GM10248 (cell line): ENCODE results near the gene LIPG.
"Not testable (repeated sequence)": the region's sequence is repeated elsewhere in the genome, so short reads cannot be mapped to it uniquely, and the experiment has no call there.

Experiments used
- CTCF ChIA-PET: fragments of 300-600 bp; sonication (Branson Sonifier 250); formaldehyde crosslinking; extraction: SDS; loops from one replicate; lab custom pipeline; 2021; ENCODE audit warnings: antibody characterized with exemption; lab: Yijun Ruan, JAX
- POLR2A ChIA-PET: fragments of 350-650 bp; sonication (Branson Sonifier 250); formaldehyde crosslinking; extraction: SDS; loops from one replicate; lab custom pipeline; 2020; ENCODE audit warnings: antibody characterized with exemption; lab: Yijun Ruan, JAX
- DNase-seq: peaks from one replicate; pipeline ENCODE4 v3.0.0; 2012; ENCODE audit errors: extremely low spot score
- TF ChIP-seq, protein P1 (sequence below): IDR thresholded peaks from 2 replicates; pipeline ENCODE4 v1.5.1; 2012; ENCODE audit warnings: mild to moderate bottlenecking, low read depth; ENCODE audit errors: extremely low read depth, missing control alignments, control extremely low read depth

The LIPG gene

GRCh38 chr18:49520661-49521145, 41.2 kb upstream of the LIPG start:
- no peak for DNase-seq
- CTCF ChIA-PET = interaction anchor here (0.9 kb wide), 1 partner anchor 10 kb away, joined by 3 read pairs; no protein-coding TSS in a partner anchor
- TF ChIP-seq, protein P1, sequence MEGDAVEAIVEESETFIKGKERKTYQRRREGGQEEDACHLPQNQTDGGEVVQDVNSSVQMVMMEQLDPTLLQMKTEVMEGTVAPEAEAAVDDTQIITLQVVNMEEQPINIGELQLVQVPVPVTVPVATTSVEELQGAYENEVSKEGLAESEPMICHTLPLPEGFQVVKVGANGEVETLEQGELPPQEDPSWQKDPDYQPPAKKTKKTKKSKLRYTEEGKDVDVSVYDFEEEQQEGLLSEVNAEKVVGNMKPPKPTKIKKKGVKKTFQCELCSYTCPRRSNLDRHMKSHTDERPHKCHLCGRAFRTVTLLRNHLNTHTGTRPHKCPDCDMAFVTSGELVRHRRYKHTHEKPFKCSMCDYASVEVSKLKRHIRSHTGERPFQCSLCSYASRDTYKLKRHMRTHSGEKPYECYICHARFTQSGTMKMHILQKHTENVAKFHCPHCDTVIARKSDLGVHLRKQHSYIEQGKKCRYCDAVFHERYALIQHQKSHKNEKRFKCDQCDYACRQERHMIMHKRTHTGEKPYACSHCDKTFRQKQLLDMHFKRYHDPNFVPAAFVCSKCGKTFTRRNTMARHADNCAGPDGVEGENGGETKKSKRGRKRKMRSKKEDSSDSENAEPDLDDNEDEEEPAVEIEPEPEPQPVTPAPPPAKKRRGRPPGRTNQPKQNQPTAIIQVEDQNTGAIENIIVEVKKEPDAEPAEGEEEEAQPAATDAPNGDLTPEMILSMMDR = no peak
- POLR2A ChIA-PET = no interaction called here

DNA sequence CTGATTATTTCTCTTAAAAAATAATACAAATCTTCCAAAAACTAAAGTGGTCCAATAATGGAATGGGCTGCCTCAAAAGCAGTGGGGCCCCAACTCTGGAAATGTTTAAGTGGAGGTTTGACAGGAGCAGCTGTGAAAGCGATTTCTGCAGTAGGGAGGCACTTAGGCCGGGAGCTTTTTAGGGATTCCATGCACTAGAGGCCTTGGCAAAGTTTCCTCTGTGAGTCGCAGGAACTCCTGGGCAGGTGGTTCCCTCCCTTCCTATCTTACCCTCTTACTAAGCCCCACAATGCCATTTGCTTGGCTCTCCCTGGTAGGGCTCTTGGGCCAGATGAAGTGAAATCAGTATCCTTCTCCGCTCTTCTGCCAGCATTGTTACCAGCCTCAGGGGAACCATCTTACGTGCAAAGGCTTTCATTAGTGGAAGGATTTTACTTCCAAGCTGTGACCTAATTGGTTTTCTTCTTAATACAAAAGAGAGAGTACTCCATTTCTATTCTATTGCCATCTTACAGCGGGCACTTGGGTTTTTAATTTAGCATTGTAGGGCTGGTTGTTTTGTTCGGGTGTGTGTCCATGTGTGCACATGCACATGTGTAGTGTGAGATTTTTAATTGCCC, 40.5 kb upstream of the LIPG start:
- TF ChIP-seq, protein P1 = no peak
- CTCF ChIA-PET = interaction anchor here (0.9 to 1.5 kb wide), 2 partner anchors 10 to 38 kb away, joined by 3 read pairs; no protein-coding TSS in a partner anchor
- no peak for DNase-seq
- POLR2A ChIA-PET = no interaction called here

GRCh38 chr18:49523580-49524093, 38.2 kb upstream of the LIPG start:
- CTCF ChIA-PET = interaction anchor here (0.9 to 2.0 kb wide), 2 partner anchors 13 to 338 kb away, joined by 3 to 7 read pairs; no protein-coding TSS in a partner anchor
- POLR2A ChIA-PET, DNase-seq: not testable (repeated sequence)

GRCh38 chr18:49524349-49524748, 37.5 kb upstream of the LIPG start:
- TF ChIP-seq, protein P1 = no peak
- no peak for DNase-seq
- ChIA-PET POLR2A (no interaction called here), CTCF (interaction anchor here (0.8 to 2.0 kb wide), 4 partner anchors 9 to 337 kb away, joined by 3 to 7 read pairs (median 3); no protein-coding TSS in a partner anchor)

DNA sequence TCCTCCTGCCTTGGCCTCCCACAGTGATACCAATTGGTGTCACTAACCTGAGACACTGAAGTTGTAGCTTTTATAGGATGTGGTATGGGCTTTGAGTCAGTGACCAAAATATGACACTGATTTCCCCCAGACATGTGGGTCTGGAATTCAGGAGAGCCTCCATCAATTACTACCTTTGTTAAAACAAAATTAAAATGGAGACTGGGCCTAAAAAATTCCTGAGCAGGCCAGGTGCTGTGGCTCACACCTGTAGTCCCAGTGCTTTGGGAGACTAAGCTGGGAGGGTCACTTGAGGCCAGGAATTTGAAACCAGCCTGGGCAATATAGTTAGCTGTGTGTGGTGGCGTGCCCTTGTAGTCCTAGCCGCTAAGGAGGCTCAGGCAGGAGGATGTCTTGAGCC, 36.9 kb upstream of the LIPG start:
- CTCF ChIA-PET = interaction anchor here (0.8 to 2.0 kb wide), 3 partner anchors 10 to 17 kb away, joined by 3 to 7 read pairs (median 3); no protein-coding TSS in a partner anchor
- DNase-seq = no peak
- POLR2A ChIA-PET = no interaction called here
- TF ChIP-seq, protein P1 = no peak

DNA sequence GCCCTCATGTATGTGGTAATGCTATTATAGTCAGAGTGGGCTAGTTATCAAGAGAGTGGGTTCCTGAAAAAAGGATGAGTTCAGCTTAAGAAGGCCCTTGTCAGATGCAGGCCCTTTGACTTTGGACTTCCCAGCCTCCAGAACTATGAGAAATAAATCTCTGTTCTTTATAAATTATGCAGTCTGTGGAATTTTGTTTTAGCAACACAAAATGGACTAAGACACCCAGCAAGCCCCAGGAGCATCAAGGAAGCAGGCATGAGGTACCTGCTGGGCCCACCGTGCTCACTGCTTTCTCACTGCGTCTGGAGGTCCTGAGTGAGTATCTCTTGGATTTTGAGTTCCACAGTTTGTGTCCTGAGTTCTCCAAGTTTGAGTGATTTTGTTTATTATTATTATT, 35.9 kb upstream of the LIPG start:
- DNase-seq = no peak
- TF ChIP-seq, protein P1 = no peak
- ChIA-PET POLR2A (no interaction called here), CTCF (interaction anchor here (2.1 kb wide), 1 partner anchor 15 kb away, joined by 8 read pairs; no protein-coding TSS in a partner anchor)
